Upper lobe of left lung (tissue), 4 donors: ENCODE results near the gene CPNE8.

Experiments
- POLR2A ChIP-seq, 4 donors: fragments of 450-650 bp; IDR thresholded peaks; one replicate each; pipeline ENCODE4 v1.5.1; 2016 to 2017; ENCODE audit warnings: antibody characterized with exemption in 4 of 4, mild to moderate bottlenecking in 2 of 4
- POLR2AphosphoS5 ChIP-seq, 2 donors: sonication (generic); formaldehyde crosslinking; IDR thresholded peaks; one replicate each; pipeline ENCODE4 v1.5.1; 2017; ENCODE audit warnings: antibody characterized with exemption in 2 of 2

GRCh38 chr12:38744041-38744440 lies 161.3 kb downstream of the CPNE8 start:
- TF ChIP-seq POLR2A (IDR thresholded peaks at IDR 0.05) (no peak), POLR2AphosphoS5 (IDR thresholded peaks at IDR 0.05) (no peak)
